Measurements from ENCODE around the gene RTN4RL2. TPM values are rescaled to one million over a fixed set of nuclear protein-coding genes. Genes with fewer than 3 reads are reported as not detected.

Gene RTN4RL2
- total and polyA plus RNA-seq, 10 of the 15 experiments (the other 5 are each of a cell fraction or from before 2014, with no cell fraction given), result 0.14 to 1.1 (median 0.52) TPM; not detected in 4

DNA sequence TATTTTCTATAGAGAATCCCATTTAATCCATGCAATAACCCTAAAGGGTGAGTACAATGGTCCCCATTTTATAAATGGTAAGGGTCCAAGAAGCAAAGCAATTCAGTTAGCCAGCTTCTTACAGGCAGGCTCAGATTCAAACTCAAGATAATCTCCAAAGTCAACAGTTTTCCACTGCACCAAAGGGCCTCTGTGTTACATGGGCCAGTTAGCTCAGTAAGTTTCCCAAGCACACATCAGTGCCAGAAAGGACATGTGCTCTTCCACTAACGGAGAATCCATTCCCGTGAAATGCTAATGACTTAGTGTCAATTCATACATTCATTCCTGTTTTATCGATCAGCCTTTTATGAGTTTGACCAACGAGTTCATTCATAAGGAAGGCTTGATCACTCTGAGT, 44.2 kb downstream of the RTN4RL2 start (continued):
- TF ChIP-seq MEF2A (IDR thresholded peaks at IDR 0.05; ENCODE audit: insufficient read depth, low read depth, low read length) (no peak), HDAC2 (IDR thresholded peaks at IDR 0.05) (no peak), CBX5 (IDR thresholded peaks at IDR 0.05; ENCODE audit: low read depth) (no peak), SP1 (IDR thresholded peaks at IDR 0.05; ENCODE audit: low read depth, low read length) (no peak), STAT1 (conservative IDR thresholded peaks at IDR 0.05) (no peak), ZNF622 (IDR thresholded peaks at IDR 0.05) (no peak), TBL1XR1 (IDR thresholded peaks at IDR 0.05; ENCODE audit: low read depth, low read length) (no peak), PAX5 (IDR thresholded peaks at IDR 0.05; ENCODE audit: borderline replicate concordance, low read depth, low read length) (no peak), SREBF2 (IDR thresholded peaks at IDR 0.05; ENCODE audit: low read length) (no peak), KLF5 (IDR thresholded peaks at IDR 0.05; ENCODE audit: partially characterized antibody) (no peak), ATF7 (IDR thresholded peaks at IDR 0.05; ENCODE audit: low read depth) (no peak)
- TF ChIP-seq, protein P1, sequence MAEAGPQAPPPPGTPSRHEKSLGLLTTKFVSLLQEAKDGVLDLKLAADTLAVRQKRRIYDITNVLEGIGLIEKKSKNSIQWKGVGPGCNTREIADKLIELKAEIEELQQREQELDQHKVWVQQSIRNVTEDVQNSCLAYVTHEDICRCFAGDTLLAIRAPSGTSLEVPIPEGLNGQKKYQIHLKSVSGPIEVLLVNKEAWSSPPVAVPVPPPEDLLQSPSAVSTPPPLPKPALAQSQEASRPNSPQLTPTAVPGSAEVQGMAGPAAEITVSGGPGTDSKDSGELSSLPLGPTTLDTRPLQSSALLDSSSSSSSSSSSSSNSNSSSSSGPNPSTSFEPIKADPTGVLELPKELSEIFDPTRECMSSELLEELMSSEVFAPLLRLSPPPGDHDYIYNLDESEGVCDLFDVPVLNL (IDR thresholded peaks at IDR 0.05; ENCODE audit: low read depth, low read length), result no peak

DNA sequence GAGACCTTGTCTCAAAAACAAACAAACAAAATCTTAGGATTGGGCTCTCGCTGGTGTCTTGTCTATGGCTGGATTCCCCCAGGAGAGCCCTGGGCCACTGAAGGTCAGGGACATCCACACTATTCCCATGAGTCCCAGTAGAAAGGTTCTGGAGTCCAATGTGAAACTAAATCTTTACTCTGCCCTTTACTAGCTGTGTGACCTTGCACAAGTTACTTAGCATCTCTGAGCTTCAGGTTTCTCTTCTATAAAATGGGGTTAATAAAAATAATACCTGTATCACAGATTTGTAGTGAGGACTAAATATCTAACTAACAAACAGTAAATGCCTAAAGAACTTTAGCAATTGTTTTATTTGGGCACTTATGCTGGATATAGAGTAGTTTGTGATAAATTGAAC, 46.2 kb downstream of the RTN4RL2 start:
- no peaks in the 10 kb centered on the region for H3K9me3 ChIP-seq (replicated peaks; ENCODE audit: control insufficient read depth, insufficient read depth, low read length)
- in situ Hi-C loops (cut with MboI) (no loop called here), intact Hi-C loops (cut with micrococcal nuclease; ENCODE audit: unreplicated experiment) (no loop called here)
- 100% methylated on average over 1 of the region's 1 CpG for WGBS (ENCODE audit: insufficient coverage, insufficient replicate concordance, low lambda C conversion rate, missing lambda C conversion rate)
- H3K4me1 ChIP-seq (ENCODE audit: control insufficient read depth, insufficient read depth, low read length), result no peaks in the 10 kb centered on the region
- H3K4me2 ChIP-seq (ENCODE audit: control insufficient read depth, insufficient read depth), result no peak overlapping the region
- no peak overlapping the region for H3K27ac ChIP-seq (ENCODE audit: control insufficient read depth, insufficient read depth)
- POLR2A ChIA-PET, result interaction anchor here (1.6 kb wide), 1 partner anchor 13 kb away, joined by 3 read pairs; no protein-coding TSS in a partner anchor
- SMC1A ChIA-PET (ENCODE audit: uncharacterized antibody, unreplicated experiment), result interaction anchor here (1.5 to 4.9 kb wide), 3 partner anchors 11 to 161 kb away, joined by 3 to 20 read pairs (median 6); no protein-coding TSS in a partner anchor
- no peak for FAIRE-seq
- RAD21 ChIA-PET (ENCODE audit: unreplicated experiment), result interaction anchor here (1.3 to 2.9 kb wide), 2 partner anchors 13 to 20 kb away, joined by 5 to 8 read pairs; no protein-coding TSS in a partner anchor
- no TSS peak for BruUV-seq (replicated peaks)
- no peak for ATAC-seq
- peaks cover 3% of the 10 kb centered on the region; the same call in 1 of the 2 replicates for H4K20me1 ChIP-seq (ENCODE audit: control insufficient read depth, insufficient read depth)
- DNase-seq (ENCODE audit: low read depth, low spot score), result no peak
- H3K79me2 ChIP-seq (ENCODE audit: control insufficient read depth, insufficient read depth, low read length), result no peaks in the 10 kb centered on the region
- H3K36me3 ChIP-seq (ENCODE audit: control insufficient read depth in 2 of 2, insufficient read depth in 2 of 2, low read length in 1 of 2), result no peaks in the 10 kb centered on the region; a peak in 2 of 4 replicates
- H3K27me3 ChIP-seq (replicated peaks in 1 of 2; ENCODE audit: control insufficient read depth in 2 of 2, insufficient read depth in 2 of 2, low read length in 1 of 2), result no peaks in the 10 kb centered on the region
- no peak overlapping the region for H3K4me3 ChIP-seq
- H2AFZ ChIP-seq (ENCODE audit: control insufficient read depth, low read depth, low read length), result no peak overlapping the region
- H3K9ac ChIP-seq (ENCODE audit: control insufficient read depth, insufficient read depth, low read length), result no peak overlapping the region
- CTCF ChIA-PET, result interaction anchor here (0.7 to 5.7 kb wide), 4 partner anchors 10 to 62 kb away, joined by 3 to 54 read pairs (median 6); partner anchors contain the start of gene SLC43A1
- no peak for TF ChIP-seq NR2C2 (IDR thresholded peaks at IDR 0.05; ENCODE audit: borderline replicate concordance, control insufficient read depth, insufficient read length, low read depth)
- TF ChIP-seq HCFC1 (IDR thresholded peaks at IDR 0.05; ENCODE audit: low read length), result no peak
- TF ChIP-seq, protein P2, sequence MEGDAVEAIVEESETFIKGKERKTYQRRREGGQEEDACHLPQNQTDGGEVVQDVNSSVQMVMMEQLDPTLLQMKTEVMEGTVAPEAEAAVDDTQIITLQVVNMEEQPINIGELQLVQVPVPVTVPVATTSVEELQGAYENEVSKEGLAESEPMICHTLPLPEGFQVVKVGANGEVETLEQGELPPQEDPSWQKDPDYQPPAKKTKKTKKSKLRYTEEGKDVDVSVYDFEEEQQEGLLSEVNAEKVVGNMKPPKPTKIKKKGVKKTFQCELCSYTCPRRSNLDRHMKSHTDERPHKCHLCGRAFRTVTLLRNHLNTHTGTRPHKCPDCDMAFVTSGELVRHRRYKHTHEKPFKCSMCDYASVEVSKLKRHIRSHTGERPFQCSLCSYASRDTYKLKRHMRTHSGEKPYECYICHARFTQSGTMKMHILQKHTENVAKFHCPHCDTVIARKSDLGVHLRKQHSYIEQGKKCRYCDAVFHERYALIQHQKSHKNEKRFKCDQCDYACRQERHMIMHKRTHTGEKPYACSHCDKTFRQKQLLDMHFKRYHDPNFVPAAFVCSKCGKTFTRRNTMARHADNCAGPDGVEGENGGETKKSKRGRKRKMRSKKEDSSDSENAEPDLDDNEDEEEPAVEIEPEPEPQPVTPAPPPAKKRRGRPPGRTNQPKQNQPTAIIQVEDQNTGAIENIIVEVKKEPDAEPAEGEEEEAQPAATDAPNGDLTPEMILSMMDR (IDR thresholded peaks at IDR 0.05 in 2 of 3, conservative IDR thresholded peaks at IDR 0.05 in 1 of 3; ENCODE audit: control insufficient read depth in 2 of 3, extremely low read depth in 1 of 3, insufficient read depth in 1 of 3, low read depth in 3 of 3, low read length in 3 of 3), result no peak
- TF ChIP-seq, protein P3, sequence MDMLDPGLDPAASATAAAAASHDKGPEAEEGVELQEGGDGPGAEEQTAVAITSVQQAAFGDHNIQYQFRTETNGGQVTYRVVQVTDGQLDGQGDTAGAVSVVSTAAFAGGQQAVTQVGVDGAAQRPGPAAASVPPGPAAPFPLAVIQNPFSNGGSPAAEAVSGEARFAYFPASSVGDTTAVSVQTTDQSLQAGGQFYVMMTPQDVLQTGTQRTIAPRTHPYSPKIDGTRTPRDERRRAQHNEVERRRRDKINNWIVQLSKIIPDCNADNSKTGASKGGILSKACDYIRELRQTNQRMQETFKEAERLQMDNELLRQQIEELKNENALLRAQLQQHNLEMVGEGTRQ (IDR thresholded peaks at IDR 0.05; ENCODE audit: borderline replicate concordance, low read depth, low read length), result no peak
- no peak for TF ChIP-seq PAX5 (IDR thresholded peaks at IDR 0.05; ENCODE audit: borderline replicate concordance, low read depth, low read length)

Data from GM12878 (cell line).